Measurements from ENCODE around the gene CUX1.

GRCh38 chr7:102099474-102099873 is 282.0 kb downstream of the CUX1 start:
- no peak for TF ChIP-seq HDAC2 (IDR thresholded peaks at IDR 0.05)
- TF ChIP-seq REST (IDR thresholded peaks at IDR 0.05; ENCODE audit: low read depth, low read length) = no peak
- TF ChIP-seq CTCF (IDR thresholded peaks at IDR 0.05 in 2 of 3, conservative IDR thresholded peaks at IDR 0.05 in 1 of 3; ENCODE audit: control insufficient read depth in 2 of 3, extremely low read depth in 1 of 3, insufficient read depth in 1 of 3, low read depth in 3 of 3, low read length in 3 of 3) = no peak
- no peak for TF ChIP-seq ATF2 (IDR thresholded peaks at IDR 0.05; ENCODE audit: low read length)
- TF ChIP-seq HDAC6 (IDR thresholded peaks at IDR 0.05; ENCODE audit: unreplicated experiment) = no peak
- TF ChIP-seq RFX5 (IDR thresholded peaks at IDR 0.05; ENCODE audit: low read depth, low read length) = no peak
- no peak for TF ChIP-seq MAX (IDR thresholded peaks at IDR 0.05; ENCODE audit: low read depth, low read length)
- TF ChIP-seq SIN3A (IDR thresholded peaks at IDR 0.05; ENCODE audit: low read depth, low read length) = no peak
